Erythroblast (primary cell): ENCODE results near the gene TRIM39.
A peak's percentile ranks its signal among the peaks of the same experiment; 100 is the strongest.

Experiments
- DNase-seq, 2 experiments: peaks; one replicate each; lab custom pipeline; 2025; lab: John Stamatoyannopoulos, UW
- GATA1 ChIP-seq: IDR thresholded peaks from 2 replicates; pipeline ENCODE4 v1.6.1; 2011; ENCODE audit warnings: low read depth, mild to moderate bottlenecking, control low read depth, low read length, moderate library complexity
- POLR2A ChIP-seq: IDR thresholded peaks from 2 replicates; pipeline ENCODE4 v1.6.1; 2011; ENCODE audit warnings: mild to moderate bottlenecking, low read length

The TRIM39 gene

DNA sequence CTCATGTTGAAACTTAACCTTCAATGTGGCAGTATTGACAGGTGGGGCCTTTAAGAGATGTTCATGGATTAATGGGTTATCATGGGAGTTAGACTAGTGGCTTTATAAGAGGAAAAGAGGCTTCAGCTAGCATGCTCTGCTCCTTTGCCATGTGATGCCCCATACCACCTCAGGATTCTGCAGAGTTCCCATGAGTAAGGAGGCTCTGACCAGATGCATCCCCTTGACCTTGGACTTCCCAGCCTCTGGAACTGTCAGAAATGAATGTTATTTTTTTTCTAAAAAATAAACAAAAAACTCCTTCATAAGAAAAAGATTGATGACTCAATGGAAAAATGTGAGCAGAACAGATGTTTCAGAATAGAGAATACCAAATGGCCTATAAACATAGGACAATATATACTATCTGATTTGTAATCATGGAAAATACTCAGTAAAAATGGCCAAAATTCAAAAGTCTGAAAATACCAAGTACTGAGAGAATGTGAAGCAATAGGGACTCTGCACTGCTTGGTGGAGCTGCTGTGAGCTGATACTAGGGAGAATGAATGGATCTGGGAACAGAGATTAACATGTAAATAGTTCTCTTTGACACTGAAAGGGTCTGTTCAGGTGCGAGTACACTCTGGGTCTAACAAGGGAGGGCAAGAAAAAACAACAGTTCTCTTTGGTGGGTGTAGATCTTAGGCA, 7.4 kb upstream of the TRIM39 start:
- TF ChIP-seq GATA1 = no peak
- no peak for TF ChIP-seq POLR2A

DNA sequence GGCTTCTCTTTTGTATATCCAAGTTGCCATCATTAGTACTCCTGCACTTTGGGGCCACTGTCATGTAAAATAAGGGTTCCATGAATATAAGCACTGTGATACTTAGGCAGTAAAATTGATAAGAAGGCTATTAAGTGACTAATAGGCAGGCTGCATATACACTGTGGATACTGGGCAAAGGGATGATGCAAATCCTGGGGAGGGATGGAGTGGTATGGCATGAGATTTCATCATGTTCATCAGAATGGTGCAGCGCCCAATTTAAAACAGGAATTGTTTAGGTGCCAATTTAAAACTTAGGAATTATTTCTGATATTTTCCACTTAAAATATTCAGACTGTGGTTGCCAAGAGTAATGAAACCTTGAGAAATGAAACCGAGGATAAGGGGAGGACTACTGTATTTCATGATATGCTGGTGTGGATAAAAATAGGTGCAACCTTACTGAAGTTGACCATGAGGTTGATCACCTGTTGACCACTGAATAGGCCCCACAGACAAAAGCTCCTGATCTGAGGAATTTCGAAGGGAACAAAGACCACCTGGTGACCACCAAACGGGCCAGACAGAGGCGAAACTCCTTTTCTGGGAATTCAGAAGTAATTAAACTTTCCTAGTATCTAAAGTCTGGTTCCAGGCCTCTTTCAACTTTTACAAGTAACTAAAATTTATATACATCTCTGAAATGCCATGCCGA, 4.9 kb upstream of the TRIM39 start:
- peak; percentile 21 to 74 for DNase-seq
- TF ChIP-seq POLR2A = no peak
- TF ChIP-seq GATA1 = no peak

More for the DNA sequence above, 7.4 kb upstream of the TRIM39 start:
- no peak for DNase-seq

DNA sequence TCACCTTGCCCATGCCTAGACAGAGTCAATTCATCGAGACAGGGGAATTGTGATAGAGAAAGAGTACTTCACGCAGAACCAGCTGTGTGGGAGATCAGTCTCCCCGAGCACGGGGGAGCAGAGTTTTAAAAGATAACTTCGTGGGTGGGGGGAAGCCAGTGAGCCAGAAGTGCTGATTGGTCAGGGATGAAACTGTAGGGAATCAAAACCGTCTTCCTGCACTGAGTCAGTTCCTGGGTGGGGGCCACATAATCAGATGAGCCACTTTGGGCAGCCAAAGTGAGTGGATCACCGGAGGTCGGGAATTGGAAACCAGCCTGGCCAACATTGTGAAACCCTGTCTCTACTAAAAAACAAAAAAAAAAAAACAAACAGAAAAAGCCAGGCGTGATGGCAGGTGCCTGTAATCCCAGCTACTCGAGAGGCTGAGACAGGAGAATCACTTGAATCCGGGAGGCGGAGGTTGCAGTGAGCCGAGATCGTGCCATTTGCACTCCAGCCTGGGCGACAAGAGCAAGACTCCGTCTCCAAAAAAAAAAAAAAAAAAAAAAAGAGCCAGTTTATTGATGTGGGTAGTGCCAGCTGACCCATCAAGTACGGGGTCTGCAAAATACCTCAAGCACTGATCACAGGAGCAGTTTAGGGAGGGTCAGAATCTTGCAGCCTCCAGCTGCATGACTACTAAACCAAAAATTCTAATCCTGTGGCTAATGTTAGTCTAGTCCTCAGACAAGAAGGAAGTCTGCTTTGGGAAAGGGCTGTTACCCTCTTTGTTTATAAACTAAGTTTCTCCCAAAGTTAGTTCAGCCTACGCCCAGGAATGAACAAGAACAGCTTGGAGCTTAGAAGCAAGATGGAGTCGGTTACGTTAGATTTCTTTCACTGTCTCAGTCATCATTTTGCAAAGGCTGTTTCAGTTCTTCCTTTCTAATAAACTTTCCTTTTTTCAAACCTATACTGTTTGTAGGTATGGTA, 3.9 kb upstream of the TRIM39 start:
- DNase-seq = peak in 1 of 2 experiments; percentile 38
- TF ChIP-seq POLR2A (no peak), GATA1 (no peak)

DNA sequence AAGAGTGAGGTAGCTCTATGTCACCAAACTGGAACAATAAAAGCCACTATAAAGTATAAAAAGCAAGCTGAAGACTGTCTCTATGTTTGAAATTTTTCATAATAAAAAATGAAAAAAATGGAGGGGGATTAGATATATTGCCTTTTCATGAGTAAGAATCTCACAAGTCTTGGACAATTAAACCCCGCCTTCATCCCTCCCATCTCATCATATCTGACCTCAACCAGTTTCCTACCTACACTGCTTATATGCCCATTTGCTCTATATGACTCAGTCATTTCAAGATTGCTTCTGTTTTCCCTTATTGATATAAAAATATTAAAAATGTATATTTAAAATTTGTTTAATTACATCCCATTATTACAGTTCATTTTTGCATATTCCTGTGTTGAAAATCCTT, 2.9 kb upstream of the TRIM39 start:
- TF ChIP-seq POLR2A = no peak
- no peak for TF ChIP-seq GATA1
- peak in 1 of 2 experiments; percentile 21 for DNase-seq

DNA sequence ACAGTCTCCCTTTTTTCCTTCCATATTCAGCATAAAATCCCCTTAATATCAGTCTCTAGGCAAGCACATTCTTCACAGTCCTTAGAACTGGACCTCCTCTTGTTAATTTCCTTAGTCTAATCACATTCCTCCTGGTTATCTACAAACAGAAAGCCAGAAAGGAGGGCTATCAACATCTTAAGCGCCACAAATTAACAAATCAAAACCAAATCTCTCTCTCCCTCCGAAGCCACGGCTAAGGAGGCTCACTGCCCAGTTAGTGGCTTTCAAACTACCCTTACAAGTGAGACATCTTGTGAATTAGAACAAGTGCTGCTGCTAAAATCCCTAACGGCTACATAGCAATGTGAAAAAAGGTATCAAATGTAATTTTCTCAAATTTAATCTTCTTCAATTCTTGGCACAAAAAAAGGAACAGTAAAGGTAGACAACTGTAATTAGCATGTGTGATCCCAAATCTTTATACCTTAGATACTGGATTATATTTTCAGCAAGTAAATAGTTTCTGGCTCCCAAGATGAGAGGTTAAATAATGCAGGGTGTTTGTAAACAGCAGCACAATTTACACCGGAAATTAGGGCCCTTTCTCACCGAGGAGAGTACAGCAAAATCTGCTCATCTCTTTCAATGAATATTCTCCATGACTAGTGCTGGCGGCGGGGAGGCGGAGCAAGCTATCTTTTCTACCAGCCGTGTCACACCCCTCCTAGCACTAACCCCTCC, 1.4 kb upstream of the TRIM39 start:
- peak; percentile 87 to 89 for DNase-seq
- no peak for TF ChIP-seq GATA1

DNA sequence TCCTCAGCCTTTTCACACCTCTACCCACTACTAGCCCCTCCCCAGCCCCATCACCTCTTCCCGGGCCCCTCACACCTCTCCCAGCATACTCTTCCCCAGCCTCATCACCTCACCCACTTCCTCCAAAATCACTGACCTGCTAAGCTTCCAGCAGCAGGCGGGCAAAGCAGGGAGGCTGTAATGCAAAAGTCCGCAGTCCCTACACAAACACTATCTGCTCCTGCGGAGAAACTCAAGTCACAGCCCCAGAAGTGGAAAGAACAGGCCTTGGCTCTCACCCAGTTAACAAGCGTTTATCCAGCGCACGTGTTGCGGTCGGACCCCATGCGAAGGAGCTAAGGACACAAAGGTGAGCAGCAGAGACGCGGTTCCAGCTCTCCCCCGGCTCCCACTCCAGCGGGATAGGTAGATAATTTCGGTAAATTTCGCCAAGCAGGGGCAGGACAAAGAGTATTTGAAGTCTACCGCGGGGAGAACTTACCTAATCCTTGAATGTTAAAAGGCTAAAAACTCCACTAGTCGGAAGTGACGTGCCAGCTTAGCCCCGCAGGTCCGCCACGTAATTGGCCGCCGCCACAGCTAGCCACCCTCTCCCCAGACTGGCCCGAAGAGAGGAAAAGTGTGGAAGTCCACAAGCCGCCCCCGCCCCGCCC, 728 bp upstream of the TRIM39 start:
- no peak for TF ChIP-seq POLR2A
- no peak for TF ChIP-seq GATA1
- DNase-seq = peak; percentile 87 to 93

DNA sequence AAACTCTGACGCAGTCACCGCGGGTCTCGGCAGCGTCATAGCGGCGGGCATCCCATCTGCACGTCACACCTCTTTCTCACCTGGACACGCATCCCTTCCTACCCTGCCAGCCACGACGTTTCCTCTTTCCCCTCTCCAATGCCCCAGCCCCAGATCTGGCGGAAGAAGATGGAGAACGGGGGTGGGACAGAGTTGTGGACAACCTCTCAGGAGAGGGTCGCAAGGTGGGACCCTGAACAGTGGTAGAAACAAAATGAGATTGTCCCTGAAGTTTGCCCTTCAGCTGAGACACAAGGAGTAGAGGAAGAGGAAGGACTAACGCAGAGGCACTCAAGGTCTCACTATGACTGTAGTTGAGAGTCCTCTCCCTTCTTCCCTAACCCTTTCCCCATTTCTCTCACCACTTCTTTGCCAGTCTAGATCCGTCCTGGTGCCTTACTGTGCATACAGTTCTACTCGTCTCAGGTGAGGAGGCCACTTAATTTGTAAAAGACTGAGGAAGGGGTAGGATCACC, 562 bp downstream of the TRIM39 start:
- no peak for TF ChIP-seq POLR2A
- TF ChIP-seq GATA1 = no peak
- no peak for DNase-seq

DNA sequence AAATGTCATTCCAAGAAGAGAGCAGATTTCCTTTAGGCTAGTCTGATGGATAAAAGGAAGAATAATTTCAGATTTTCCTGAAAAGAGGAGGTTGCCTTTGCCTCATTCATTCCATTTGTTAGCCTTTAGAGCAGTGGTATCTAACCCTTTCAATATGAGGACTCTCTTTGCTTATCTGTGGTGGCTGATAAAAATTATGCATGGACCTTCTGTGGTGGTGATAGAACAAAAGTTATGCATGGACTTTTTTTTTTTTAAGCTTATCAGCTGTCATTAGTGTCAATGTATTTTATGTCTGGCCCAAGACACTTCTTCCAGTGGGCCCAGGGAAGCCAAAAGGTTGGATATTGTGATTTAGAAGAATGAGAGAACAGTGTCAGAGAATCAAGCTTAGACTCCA, 1.7 kb downstream of the TRIM39 start:
- peak; percentile 37 to 79 for DNase-seq
- TF ChIP-seq GATA1 = no peak
- TF ChIP-seq POLR2A = no peak

DNA sequence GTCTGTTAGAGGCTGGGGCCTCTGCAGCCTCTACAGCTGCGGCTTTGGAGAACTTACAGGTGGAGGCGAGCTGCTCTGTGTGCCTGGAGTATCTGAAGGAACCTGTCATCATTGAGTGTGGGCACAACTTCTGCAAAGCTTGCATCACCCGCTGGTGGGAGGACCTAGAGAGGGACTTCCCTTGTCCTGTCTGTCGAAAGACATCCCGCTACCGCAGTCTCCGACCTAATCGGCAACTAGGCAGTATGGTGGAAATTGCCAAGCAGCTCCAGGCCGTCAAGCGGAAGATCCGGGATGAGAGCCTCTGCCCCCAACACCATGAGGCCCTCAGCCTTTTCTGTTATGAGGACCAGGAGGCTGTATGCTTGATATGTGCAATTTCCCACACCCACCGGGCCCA, 2.6 kb downstream of the TRIM39 start:
- DNase-seq = peak in 1 of 2 experiments; percentile 23
- TF ChIP-seq GATA1 (no peak), POLR2A (no peak)

DNA sequence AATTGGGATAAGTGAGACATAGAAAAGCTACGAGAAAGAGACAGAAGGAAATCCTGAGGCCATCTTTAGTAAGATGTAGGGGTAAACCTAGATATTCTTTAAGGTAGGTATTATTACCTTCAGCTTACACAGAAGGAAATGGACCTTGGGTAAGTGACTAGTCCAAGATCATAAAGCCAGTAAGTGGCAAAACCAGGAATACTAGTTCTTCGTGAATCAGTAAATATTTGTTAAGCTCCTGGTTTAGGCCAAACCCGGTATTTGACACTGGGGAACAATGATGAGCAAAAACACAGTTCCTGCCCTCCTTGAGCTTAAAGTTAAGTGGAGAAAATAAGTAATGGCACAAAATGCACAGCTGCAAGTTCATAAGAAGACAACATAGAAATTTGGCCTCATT, 5.3 kb downstream of the TRIM39 start:
- DNase-seq = no peak
- no peak for TF ChIP-seq GATA1
- TF ChIP-seq POLR2A = no peak

DNA sequence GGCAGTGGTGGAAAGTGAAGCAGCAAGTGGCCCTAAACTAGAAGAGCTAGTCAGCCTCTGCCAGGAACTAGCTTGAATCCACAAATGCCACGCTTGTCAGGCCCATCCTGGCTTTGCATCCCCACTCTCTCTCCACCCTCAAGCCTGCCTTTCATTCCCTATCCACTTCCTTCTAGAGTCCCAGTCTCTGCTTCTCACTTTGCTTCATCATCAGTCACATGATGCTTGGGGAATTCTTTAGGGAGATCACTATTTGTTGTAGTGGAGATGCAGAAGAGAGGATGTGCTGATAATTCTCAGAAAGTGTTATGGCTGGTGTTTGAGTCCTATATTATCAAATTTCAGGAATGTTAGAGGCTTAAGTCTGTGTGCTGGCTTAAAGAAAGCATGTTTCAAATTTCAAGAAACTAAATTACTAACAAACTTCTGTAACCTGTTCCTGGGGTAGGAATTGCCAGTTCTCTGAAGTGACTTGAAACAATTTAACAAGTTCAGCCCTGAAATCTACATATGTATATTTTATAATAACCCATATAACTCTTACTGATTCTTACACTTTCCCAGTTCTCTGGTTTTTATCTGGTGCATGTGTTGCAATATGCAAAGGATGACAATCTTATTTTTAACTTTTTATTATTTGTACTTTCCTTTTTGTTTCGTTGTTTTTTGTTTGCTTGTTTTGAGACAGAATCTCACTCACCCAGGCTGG, 7.5 kb downstream of the TRIM39 start:
- no peak for DNase-seq
- no peak for TF ChIP-seq POLR2A
- TF ChIP-seq GATA1 = no peak

DNA sequence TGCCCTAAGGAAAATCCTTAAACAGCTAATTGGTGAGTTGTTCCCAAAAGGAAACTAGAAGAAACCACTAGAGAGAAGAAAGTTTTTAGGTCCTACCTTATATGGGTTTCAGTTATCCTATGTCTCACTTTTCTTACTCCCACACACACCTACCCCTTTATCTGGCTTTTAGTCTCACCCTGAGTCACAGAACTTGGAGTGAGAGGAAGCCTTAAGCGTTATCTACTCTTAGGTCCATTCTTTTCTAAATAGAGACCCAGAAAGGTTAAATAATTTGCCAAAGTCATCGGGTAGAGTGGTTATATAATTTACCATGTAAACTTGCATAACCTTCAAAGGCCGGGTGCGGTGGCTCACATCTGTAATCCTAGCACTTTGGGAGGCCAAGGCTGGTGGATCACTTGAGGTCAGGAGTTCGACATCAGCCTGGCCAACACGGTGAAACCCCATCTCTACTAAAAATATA, 13.9 kb downstream of the TRIM39 start:
- TF ChIP-seq GATA1 = no peak
- no peak for TF ChIP-seq POLR2A
- DNase-seq = no peak
